Omental fat pad (tissue), 4 donors: Measurements from ENCODE around the gene PLCD1. TPM values are rescaled to one million over a fixed set of nuclear protein-coding genes. Genes with fewer than 3 reads are reported as not detected.
A peak's percentile ranks its signal among the peaks of the same experiment; 100 is the strongest.

Source experiments
- ATAC-seq: fragments of 150-250 bp; one replicate; pipeline ENCODE4 v1.9.1; 2016; ENCODE audit warnings: mild to moderate bottlenecking, moderate library complexity; ENCODE audit not compliant: low FRiP score
- DNase-seq: peaks from one replicate; pipeline ENCODE4 v3.0.0-alpha.2; 2019; ENCODE audit warnings: low spot score
- total RNA-seq, 4 donors: library from RNA; depleted of rRNA; stranded (reverse); fragments of >200 nt; gene quantifications; one replicate each; pipeline ENCODE4 v1.1.0, GENCODE V29; 2016
- TF ChIP-seq, protein P1 (sequence below), 3 donors: fragments of 450-650 bp; IDR thresholded peaks; one replicate each; pipeline ENCODE4 v1.5.1; 2016 to 2017; ENCODE audit warnings: antibody characterized with exemption in 3 of 3, mild to moderate bottlenecking in 3 of 3, moderate library complexity in 2 of 3

PLCD1 gene
- total RNA-seq, 4 donors from 2014 or later: 12.5 to 24.4 (median 19.0) TPM

DNA sequence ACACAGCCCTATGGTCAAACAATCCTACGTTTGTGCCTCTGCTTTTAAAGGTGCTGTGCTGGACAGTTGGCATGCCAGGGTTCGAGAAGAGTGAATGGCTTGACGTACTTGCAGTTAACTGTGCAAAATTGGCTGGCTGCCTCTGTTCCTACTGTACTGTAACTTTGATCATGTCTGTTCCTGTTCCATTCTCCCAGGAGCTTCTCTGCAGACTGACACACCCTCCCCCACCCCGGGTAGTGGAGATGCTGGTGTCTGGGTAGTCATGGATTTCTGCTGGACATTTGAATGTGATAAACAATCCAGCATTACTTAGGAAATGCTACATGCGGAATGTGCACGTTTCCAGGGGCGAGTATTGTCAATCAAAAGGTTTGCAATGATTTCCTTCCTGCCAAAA is 45.4 kb downstream of the PLCD1 start:
- ATAC-seq: no peak
- no peak for DNase-seq
- TF ChIP-seq, protein P1, sequence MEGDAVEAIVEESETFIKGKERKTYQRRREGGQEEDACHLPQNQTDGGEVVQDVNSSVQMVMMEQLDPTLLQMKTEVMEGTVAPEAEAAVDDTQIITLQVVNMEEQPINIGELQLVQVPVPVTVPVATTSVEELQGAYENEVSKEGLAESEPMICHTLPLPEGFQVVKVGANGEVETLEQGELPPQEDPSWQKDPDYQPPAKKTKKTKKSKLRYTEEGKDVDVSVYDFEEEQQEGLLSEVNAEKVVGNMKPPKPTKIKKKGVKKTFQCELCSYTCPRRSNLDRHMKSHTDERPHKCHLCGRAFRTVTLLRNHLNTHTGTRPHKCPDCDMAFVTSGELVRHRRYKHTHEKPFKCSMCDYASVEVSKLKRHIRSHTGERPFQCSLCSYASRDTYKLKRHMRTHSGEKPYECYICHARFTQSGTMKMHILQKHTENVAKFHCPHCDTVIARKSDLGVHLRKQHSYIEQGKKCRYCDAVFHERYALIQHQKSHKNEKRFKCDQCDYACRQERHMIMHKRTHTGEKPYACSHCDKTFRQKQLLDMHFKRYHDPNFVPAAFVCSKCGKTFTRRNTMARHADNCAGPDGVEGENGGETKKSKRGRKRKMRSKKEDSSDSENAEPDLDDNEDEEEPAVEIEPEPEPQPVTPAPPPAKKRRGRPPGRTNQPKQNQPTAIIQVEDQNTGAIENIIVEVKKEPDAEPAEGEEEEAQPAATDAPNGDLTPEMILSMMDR (IDR thresholded peaks at IDR 0.05): no peak

DNA sequence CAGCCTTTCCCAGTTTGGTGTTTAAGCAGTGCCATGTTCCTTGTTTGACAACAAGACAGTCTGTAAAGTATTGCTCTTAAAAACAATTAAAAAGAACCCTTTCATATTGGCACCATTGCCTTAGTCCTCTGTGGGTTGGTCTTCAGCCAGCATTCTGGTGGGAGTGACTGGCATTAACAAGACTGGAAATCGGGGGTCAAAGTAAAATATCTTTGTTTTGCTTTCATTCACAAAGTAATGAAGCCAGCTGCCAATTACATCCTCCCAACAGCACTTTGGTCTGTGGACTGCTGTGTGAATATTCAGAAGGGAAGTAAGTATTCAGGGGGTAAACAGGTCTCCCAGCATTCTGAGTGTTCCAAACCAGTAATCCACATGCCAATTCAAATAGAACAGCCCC is 47.1 kb downstream of the PLCD1 start:
- TF ChIP-seq, protein P1 (IDR thresholded peaks at IDR 0.05): no peak
- ATAC-seq (no peak), DNase-seq (no peak)

GRCh38 chr3:37981348-37981664 is 48.1 kb downstream of the PLCD1 start:
- no peak for DNase-seq
- TF ChIP-seq, protein P1 (IDR thresholded peaks at IDR 0.05): no peak
- ATAC-seq: no peak

- TF ChIP-seq, protein P1 (IDR thresholded peaks at IDR 0.05): no peak
- no peak for DNase-seq
These were observed 48.7 kb downstream of the PLCD1 start for GRCh38 chr3:37980462-37981347.

DNA sequence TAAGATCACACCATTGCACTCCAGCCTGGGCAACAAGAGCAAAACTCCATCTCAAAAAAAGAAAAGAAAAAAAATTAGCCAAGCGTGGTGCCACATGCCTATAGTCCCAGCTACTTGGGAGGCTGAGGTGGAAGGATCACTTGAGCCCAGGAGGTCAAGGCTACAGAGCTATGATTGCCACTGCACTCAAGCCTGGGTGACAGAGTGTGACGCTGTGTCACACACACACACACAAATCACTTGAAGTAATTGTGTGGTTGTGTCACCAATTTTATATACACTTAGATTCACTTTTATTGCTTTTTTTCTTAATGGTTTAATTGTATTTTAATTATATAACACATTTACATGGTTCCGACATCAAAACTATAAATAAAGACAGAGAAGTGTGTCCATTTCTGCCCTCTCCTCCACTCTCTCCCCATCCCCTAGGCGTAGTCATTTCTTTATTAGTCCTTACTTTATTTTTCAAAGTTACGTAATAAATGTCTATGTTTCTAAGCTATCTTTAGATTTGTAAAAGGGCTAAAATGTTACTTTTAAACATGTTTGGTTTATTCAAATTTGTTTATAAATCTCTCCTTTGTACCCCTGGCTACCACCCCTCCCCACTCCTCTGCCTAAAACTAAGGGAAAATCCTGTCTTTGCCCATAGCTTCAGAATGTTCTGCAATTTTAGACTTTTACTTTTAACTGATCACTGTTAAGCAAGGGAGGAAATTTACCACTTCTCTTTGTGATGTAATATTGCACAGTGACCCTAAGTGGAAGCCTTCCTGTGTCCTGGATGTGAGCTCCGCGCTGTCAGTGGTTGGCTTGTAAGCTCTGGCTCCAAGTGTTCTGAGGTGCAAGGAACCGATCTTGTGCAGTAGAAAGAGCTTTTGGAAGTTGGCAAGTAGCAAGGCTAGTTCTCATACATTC is 49.6 kb downstream of the PLCD1 start:
- no peak for ATAC-seq
- no peak for DNase-seq
- TF ChIP-seq, protein P1 (IDR thresholded peaks at IDR 0.05): no peak

More at GRCh38 chr3:37980462-37981347, 48.7 kb downstream of the PLCD1 start:
- no peak for ATAC-seq

GRCh38 chr3:37974121-37975083 is 55.0 kb downstream of the PLCD1 start:
- ATAC-seq (peak; percentile 70), DNase-seq (no peak)
- TF ChIP-seq, protein P1 (IDR thresholded peaks at IDR 0.05): no peak
